Neutrophil (primary cell): Measurements from ENCODE around the gene HABP2.

Experiments
- H3K27ac ChIP-seq: fragments of 200-600 bp; sonication (generic); 2 replicates; pipeline ENCODE4 v1.5.1; 2016; ENCODE audit warnings: mild to moderate bottlenecking, moderate library complexity
- H3K27me3 ChIP-seq: fragments of 200-600 bp; sonication (generic); 2 replicates; pipeline ENCODE4 v1.6.0; 2016; ENCODE audit warnings: mild to moderate bottlenecking
- H3K36me3 ChIP-seq: fragments of 200-600 bp; sonication (generic); 2 replicates; pipeline ENCODE4 v1.5.1; 2017
- H3K4me1 ChIP-seq, 2 experiments: fragments of 200-600 bp in 1 of 2; sonication (generic) in 1 of 2; 1 replicate in 1 of 2; 2 replicates in 1 of 2; pipeline versions ENCODE4 v1.5.1 to v1.6.1; 2013 to 2016; ENCODE audit warnings: low read depth in 1 of 2, low read length in 1 of 2, mild to moderate bottlenecking in 1 of 2, moderate library complexity in 1 of 2; ENCODE audit not compliant: control insufficient read depth in 1 of 2, insufficient read depth in 1 of 2
- H3K4me3 ChIP-seq, 2 experiments: fragments of 200-600 bp in 1 of 2; sonication (generic) in 1 of 2; 1 replicate in 1 of 2; 2 replicates in 1 of 2; pipeline ENCODE4 v1.5.1; 2013 to 2016; ENCODE audit warnings: low read depth in 1 of 2, low read length in 1 of 2, mild to moderate bottlenecking in 1 of 2, moderate library complexity in 1 of 2
- H3K9me3 ChIP-seq: fragments of 200-600 bp; sonication (generic); 2 replicates; pipeline ENCODE4 v1.5.1; 2016
- TF ChIP-seq, protein P1 (sequence below): fragments of 200-600 bp; sonication (generic); IDR thresholded peaks from 2 replicates; pipeline ENCODE4 v1.5.1; 2016; ENCODE audit warnings: antibody characterized with exemption

HABP2 gene

DNA sequence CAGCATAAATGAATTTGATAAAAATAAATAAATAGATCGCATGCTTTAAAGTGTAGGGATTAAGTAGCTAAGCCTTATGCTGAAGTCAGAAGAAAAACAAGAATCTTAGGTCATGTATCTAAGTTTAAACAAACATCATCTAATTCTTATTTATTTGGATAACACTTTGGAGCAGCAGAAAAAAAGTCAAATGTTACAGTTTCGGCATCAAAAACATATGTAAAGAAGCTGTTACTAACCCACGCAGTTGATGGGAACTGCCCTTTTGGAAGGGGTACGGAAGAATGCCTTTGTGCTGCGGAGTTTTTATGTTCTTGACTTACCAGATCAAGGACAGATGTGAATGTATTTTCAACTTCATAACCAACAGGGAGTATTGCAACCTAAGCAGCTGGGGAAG, 37.3 kb upstream of the HABP2 start:
- no peaks in the 10 kb centered on the region for H3K36me3 ChIP-seq
- no peaks in the 10 kb centered on the region for H3K27me3 ChIP-seq
- TF ChIP-seq, protein P1, sequence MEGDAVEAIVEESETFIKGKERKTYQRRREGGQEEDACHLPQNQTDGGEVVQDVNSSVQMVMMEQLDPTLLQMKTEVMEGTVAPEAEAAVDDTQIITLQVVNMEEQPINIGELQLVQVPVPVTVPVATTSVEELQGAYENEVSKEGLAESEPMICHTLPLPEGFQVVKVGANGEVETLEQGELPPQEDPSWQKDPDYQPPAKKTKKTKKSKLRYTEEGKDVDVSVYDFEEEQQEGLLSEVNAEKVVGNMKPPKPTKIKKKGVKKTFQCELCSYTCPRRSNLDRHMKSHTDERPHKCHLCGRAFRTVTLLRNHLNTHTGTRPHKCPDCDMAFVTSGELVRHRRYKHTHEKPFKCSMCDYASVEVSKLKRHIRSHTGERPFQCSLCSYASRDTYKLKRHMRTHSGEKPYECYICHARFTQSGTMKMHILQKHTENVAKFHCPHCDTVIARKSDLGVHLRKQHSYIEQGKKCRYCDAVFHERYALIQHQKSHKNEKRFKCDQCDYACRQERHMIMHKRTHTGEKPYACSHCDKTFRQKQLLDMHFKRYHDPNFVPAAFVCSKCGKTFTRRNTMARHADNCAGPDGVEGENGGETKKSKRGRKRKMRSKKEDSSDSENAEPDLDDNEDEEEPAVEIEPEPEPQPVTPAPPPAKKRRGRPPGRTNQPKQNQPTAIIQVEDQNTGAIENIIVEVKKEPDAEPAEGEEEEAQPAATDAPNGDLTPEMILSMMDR: no peak
- H3K9me3 ChIP-seq: no peaks in the 10 kb centered on the region
- H3K4me1 ChIP-seq: no peaks in the 10 kb centered on the region
- H3K4me3 ChIP-seq: no peak overlapping the region
- no peak overlapping the region for H3K27ac ChIP-seq

DNA sequence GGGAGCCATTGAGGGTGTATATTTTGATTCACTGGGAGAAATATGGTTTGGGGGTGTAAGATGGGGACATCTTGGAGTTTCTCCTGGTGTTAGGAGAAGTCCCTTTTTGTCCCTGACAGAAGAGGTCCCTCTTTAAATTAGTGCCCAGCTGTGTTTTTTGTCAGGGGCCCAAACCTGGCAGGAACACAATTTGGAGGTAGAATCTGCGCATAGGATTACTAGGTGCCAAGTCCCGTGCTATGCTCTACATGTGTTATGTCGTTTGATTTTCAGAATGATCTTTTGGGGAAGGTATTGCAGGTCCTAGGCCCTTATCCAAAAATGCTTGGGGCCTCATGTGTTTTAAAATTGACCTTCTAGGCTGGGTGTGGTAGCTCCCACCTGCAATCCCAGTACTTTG, 36.8 kb upstream of the HABP2 start:
- Histone ChIP-seq H3K27ac (no peak overlapping the region), H3K27me3 (no peaks in the 10 kb centered on the region), H3K36me3 (no peaks in the 10 kb centered on the region), H3K9me3 (no peaks in the 10 kb centered on the region), H3K4me3 (no peak overlapping the region), H3K4me1 (no peaks in the 10 kb centered on the region)
- TF ChIP-seq, protein P1: no peak

DNA sequence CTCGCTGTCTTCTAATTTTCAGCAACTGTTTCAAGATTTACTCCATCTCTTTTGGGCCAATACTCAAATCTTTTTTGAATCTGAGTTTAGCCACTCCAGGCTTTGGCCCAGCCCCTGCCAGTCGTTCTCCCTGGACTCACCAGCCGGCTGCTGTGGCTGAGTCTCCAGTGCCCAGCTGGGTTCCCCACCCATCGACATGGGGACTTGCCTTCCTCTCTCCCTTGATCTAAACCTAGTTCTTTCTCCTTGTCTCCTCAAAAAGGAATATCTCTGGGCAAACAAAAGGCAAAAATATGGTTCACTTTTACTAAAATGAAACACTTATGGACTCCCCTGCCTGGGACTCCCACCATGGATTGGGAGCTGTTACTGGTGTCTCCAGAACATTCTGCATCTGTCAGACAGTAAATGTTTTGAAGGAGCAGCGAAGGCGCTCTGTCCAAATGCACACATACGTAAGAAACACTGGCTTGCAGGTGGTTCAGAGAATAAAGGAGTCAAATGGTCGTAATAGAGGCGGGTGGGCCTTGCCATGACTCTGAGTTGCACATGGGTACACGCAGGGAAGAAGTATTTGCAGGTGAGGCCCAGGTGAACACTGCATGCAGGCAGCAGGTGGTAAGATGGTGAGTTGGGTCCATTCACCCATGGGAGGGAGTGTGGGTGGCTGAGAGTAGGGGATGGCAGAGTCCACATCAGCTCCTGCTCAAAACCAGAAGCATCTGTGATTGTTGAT, 35.5 kb upstream of the HABP2 start:
- Histone ChIP-seq H3K27me3 (no peaks in the 10 kb centered on the region), H3K9me3 (no peaks in the 10 kb centered on the region), H3K36me3 (no peaks in the 10 kb centered on the region), H3K4me1 (no peaks in the 10 kb centered on the region), H3K4me3 (no peak overlapping the region), H3K27ac (no peak overlapping the region)
- TF ChIP-seq, protein P1: no peak

DNA sequence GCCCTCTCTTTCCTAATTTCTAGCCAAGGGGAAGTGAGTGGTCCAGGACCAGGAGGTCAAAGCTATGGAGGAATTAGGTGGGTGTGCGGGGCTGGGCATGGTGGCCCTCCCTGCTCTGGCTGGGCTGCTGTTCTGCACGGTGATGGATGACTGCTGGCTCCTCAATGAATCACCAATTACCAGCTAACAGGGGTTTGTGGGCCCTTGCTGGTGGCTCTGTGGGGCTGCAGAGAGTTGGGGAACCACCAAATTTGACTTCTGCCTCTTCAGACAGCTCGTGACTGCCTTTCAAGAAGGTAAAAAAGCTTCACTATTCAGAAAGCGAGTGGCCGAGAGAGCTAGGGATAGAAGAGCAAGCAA, 35.0 kb upstream of the HABP2 start:
- Histone ChIP-seq H3K4me3 (no peak overlapping the region), H3K9me3 (no peaks in the 10 kb centered on the region), H3K36me3 (no peaks in the 10 kb centered on the region), H3K27me3 (no peaks in the 10 kb centered on the region), H3K4me1 (no peaks in the 10 kb centered on the region), H3K27ac (no peak overlapping the region)
- TF ChIP-seq, protein P1: no peak

DNA sequence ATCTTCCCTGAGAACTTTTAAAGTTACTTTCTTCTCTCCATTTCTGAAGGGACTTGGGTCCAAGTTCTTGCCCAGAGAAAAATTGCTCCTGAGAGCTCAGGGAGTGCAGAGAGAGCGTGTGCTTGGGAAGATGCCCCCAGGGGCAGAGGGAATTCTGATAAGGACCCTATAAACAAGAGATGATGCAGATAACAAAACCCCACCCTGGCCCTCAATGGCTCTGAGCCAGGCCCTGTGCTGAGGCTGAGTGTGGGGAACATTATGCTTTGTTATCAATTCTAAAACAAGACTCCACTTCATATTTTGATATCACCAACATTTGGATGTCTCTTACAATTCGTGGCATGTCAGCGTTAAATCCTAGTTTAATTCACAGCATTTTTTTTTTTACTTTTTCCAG, 34.4 kb upstream of the HABP2 start:
- H3K27ac ChIP-seq: no peak overlapping the region
- H3K4me3 ChIP-seq: no peak overlapping the region
- no peaks in the 10 kb centered on the region for H3K27me3 ChIP-seq
- TF ChIP-seq, protein P1: no peak
- no peaks in the 10 kb centered on the region for H3K9me3 ChIP-seq
- no peaks in the 10 kb centered on the region for H3K36me3 ChIP-seq
- no peaks in the 10 kb centered on the region for H3K4me1 ChIP-seq
